C4-2B (cell line): ENCODE results near the gene SPIN2B.

ENCODE experiments used
- CTCF ChIP-seq: fragments of 450-650 bp; conservative IDR thresholded peaks from 2 replicates; pipeline ENCODE4 v1.5.1; 2017; ENCODE audit warnings: mild to moderate bottlenecking
- ZFX ChIP-seq: fragments of 450-650 bp; IDR thresholded peaks from 2 replicates; pipeline ENCODE4 v1.6.1; 2017

- TF ChIP-seq CTCF (no peak), ZFX (no peak)
Observed at GRCh38 chrX:57134702-57135101, 13.4 kb upstream of the SPIN2B start.
